H1 (cell line): ENCODE measurements around the gene PARD3. TPM values are rescaled to one million over a fixed set of nuclear protein-coding genes. Genes with fewer than 3 reads are reported as not detected.

Experiments
- CTCF ChIA-PET: fragments of 300-600 bp; sonication (Branson Sonifier 250); formaldehyde crosslinking; loops from one replicate; lab custom pipeline; 2021; ENCODE audit not compliant: partially characterized antibody; lab: Charles Lee
- POLR2A ChIA-PET: fragments of 300-600 bp; sonication (Branson Sonifier 250); formaldehyde crosslinking; loops from one replicate; lab custom pipeline; 2021; ENCODE audit warnings: inconsistent platforms; ENCODE audit not compliant: partially characterized antibody; lab: Charles Lee
- DNase-seq, 2 experiments: peaks; one replicate each; pipeline versions ENCODE4 v3.0.0 to v3.0.0-alpha.2; 2010 to 2022; ENCODE audit warnings: low spot score in 2 of 2, low read depth in 1 of 2, mixed read lengths in 1 of 2
- FAIRE-seq: peaks from 2 replicates; lab custom pipeline; 2011; peaks lifted over from hg19 to GRCh38; lab: Jason Lieb, UNC
- H2AFZ ChIP-seq: 2 replicates; pipeline ENCODE4 v1.8.1; 2012; ENCODE audit warnings: low read length, inconsistent platforms
- H2AK5ac ChIP-seq: 2 replicates; pipeline ENCODE4 v1.6.1; 2013; ENCODE audit warnings: low read depth, low read length
- H2BK120ac ChIP-seq: replicated peaks from 2 replicates; pipeline ENCODE3; 2013; ENCODE audit warnings: low read depth, low read length, inconsistent platforms
- H2BK12ac ChIP-seq: 2 replicates; pipeline ENCODE4 v1.6.1; 2013; ENCODE audit warnings: low read depth, low read length
- H2BK15ac ChIP-seq: 2 replicates; pipeline ENCODE4 v1.6.1; 2013; ENCODE audit warnings: low read length
- H2BK20ac ChIP-seq: 2 replicates; pipeline ENCODE4 v1.6.1; 2013; ENCODE audit warnings: low read length
- H2BK5ac ChIP-seq: 2 replicates; pipeline ENCODE4 v1.6.1; 2013; ENCODE audit warnings: low read depth, low read length
- H3K14ac ChIP-seq: 2 replicates; pipeline ENCODE4 v1.6.1; 2013; ENCODE audit warnings: inconsistent platforms; ENCODE audit not compliant: insufficient read length
- H3K18ac ChIP-seq: 2 replicates; pipeline ENCODE4 v1.6.1; 2013; ENCODE audit warnings: low read length; ENCODE audit errors: extremely low read depth
- H3K23ac ChIP-seq: 2 replicates; pipeline ENCODE4 v1.6.1; 2013; ENCODE audit warnings: inconsistent platforms; ENCODE audit not compliant: insufficient read length
- H3K23me2 ChIP-seq: 2 replicates; pipeline ENCODE4 v1.6.1; 2013; ENCODE audit warnings: low read depth, low read length
- H3K27ac ChIP-seq: 2 replicates; pipeline ENCODE4 v1.6.1; 2011; ENCODE audit warnings: low read depth, low read length, inconsistent platforms
- H3K27me3 ChIP-seq, 4 experiments: replicated peaks in 1 of 4; 1 replicate in 1 of 4; 2 replicates in 3 of 4; pipeline versions ENCODE4 v1.6.1 to v1.8.1; 2011 to 2013; ENCODE audit warnings: low read length in 3 of 4, mild to moderate bottlenecking in 3 of 4, inconsistent platforms in 2 of 4, mixed read lengths in 2 of 4, moderate library complexity in 1 of 4; ENCODE audit not compliant: control insufficient read depth in 3 of 4, insufficient read depth in 3 of 4; ENCODE audit errors: extremely low read depth in 1 of 4
- H3K36me3 ChIP-seq, 4 experiments: 2 replicates each; pipeline versions ENCODE4 v1.6.1 to v1.8.1; 2011 to 2013; ENCODE audit warnings: mild to moderate bottlenecking in 4 of 4, low read length in 3 of 4, moderate library complexity in 2 of 4, control low read depth in 1 of 4, inconsistent platforms in 1 of 4; ENCODE audit not compliant: insufficient read depth in 4 of 4, control insufficient read depth in 2 of 4
- H3K4ac ChIP-seq: replicated peaks from 2 replicates; pipeline ENCODE3; 2013; ENCODE audit warnings: low read length, low read depth, mixed read lengths, inconsistent platforms; ENCODE audit not compliant: insufficient read length
- H3K4me1 ChIP-seq, 4 experiments: replicated peaks in 1 of 4; 1 replicate in 1 of 4; 2 replicates in 3 of 4; pipeline versions ENCODE4 v1.6.1 to v1.8.1; 2011 to 2013; ENCODE audit warnings: low read length in 3 of 4, inconsistent platforms in 2 of 4, mixed read lengths in 1 of 4; ENCODE audit not compliant: insufficient read depth in 4 of 4, control insufficient read depth in 3 of 4
- H3K4me2 ChIP-seq, 2 experiments: 2 replicates each; pipeline versions ENCODE4 v1.6.1 to v1.8.1; 2011 to 2013; ENCODE audit warnings: low read depth in 2 of 2, low read length in 2 of 2, control low read depth in 1 of 2, inconsistent platforms in 1 of 2, mild to moderate bottlenecking in 1 of 2; ENCODE audit not compliant: insufficient read depth in 1 of 2
- H3K4me3 ChIP-seq, 4 experiments: fragments of 200-600, 300-600 bp in 1 of 4; sonication (generic), shearing (Covaris generic), sonication (Bioruptor Twin) in 1 of 4; 2 replicates each; pipeline versions ENCODE4 v1.5.1 to v1.8.1; 2011 to 2016; ENCODE audit warnings: low read length in 4 of 4, low read depth in 3 of 4, control low read depth in 2 of 4, inconsistent platforms in 2 of 4, mild to moderate bottlenecking in 2 of 4, mixed read lengths in 1 of 4, moderate library complexity in 1 of 4; ENCODE audit not compliant: insufficient read depth in 2 of 4; ENCODE audit errors: extremely low read depth in 1 of 4
- H3K56ac ChIP-seq: replicated peaks from 2 replicates; pipeline ENCODE3; 2013; ENCODE audit warnings: low read depth, mild to moderate bottlenecking, mixed read lengths, low read length, inconsistent platforms; ENCODE audit not compliant: insufficient read length
- H3K79me1 ChIP-seq: 2 replicates; pipeline ENCODE4 v1.6.1; 2013; ENCODE audit warnings: low read depth, low read length, control low read depth
- H3K79me2 ChIP-seq, 2 experiments: 2 replicates each; pipeline versions ENCODE4 v1.6.1 to v1.8.1; 2012 to 2013; ENCODE audit warnings: low read length in 2 of 2, mild to moderate bottlenecking in 2 of 2, inconsistent platforms in 1 of 2; ENCODE audit not compliant: insufficient read depth in 2 of 2, control insufficient read depth in 1 of 2
- H3K9ac ChIP-seq, 4 experiments: replicated peaks in 1 of 4; 1 replicate in 1 of 4; 2 replicates in 3 of 4; pipeline versions ENCODE4 v1.6.1 to v1.8.1; 2011 to 2013; ENCODE audit warnings: low read depth in 3 of 4, low read length in 3 of 4, control low read depth in 2 of 4, mild to moderate bottlenecking in 2 of 4, moderate library complexity in 2 of 4, inconsistent platforms in 1 of 4; ENCODE audit errors: extremely low read depth in 1 of 4
- H3K9me3 ChIP-seq, 2 experiments: 2 replicates each; pipeline versions ENCODE4 v1.6.1 to v1.8.1; 2012 to 2013; ENCODE audit warnings: mild to moderate bottlenecking in 2 of 2, moderate library complexity in 2 of 2, control low read depth in 1 of 2, inconsistent platforms in 1 of 2, low read depth in 1 of 2, low read length in 1 of 2, mixed read lengths in 1 of 2; ENCODE audit not compliant: insufficient read depth in 2 of 2
- H4K20me1 ChIP-seq, 2 experiments: replicated peaks in 1 of 2; 2 replicates each; pipeline versions ENCODE3 to v1.8.1; 2011 to 2013; ENCODE audit warnings: inconsistent platforms in 2 of 2, low read length in 2 of 2, mild to moderate bottlenecking in 1 of 2; ENCODE audit not compliant: insufficient read depth in 2 of 2, control insufficient read depth in 1 of 2
- H4K5ac ChIP-seq: 2 replicates; pipeline ENCODE4 v1.6.1; 2013; ENCODE audit warnings: low read length, low read depth, mixed read lengths, inconsistent platforms; ENCODE audit not compliant: insufficient read length
- H4K8ac ChIP-seq: 2 replicates; pipeline ENCODE4 v1.8.0; 2013; ENCODE audit warnings: mild to moderate bottlenecking, moderate library complexity, low read length, inconsistent platforms; ENCODE audit not compliant: insufficient read depth; ENCODE audit errors: extremely low read depth
- H4K91ac ChIP-seq: replicated peaks from 2 replicates; pipeline ENCODE3; 2013; ENCODE audit warnings: low read length, mixed read lengths, inconsistent platforms; ENCODE audit not compliant: insufficient read length
- GTF2F1 ChIP-seq: IDR thresholded peaks from 2 replicates; pipeline ENCODE4 v1.6.1; 2012; ENCODE audit warnings: low read depth, low read length, improper control_type of control experiment, borderline replicate concordance
- PHF8 ChIP-seq: fragments of 200-600 bp; sonication (generic); conservative IDR thresholded peaks from 2 replicates; pipeline ENCODE4 v1.7.1; 2012; ENCODE audit warnings: low read depth, mild to moderate bottlenecking, inconsistent platforms, low read length, moderate library complexity
- POLR2A ChIP-seq, 2 experiments: IDR thresholded peaks; 1 replicate in 1 of 2; 2 replicates in 1 of 2; pipeline ENCODE4 v1.6.1; 2011; ENCODE audit warnings: low read depth in 2 of 2, low read length in 2 of 2, mild to moderate bottlenecking in 2 of 2; ENCODE audit errors: control extremely low read depth in 1 of 2
- RBBP5 ChIP-seq: IDR thresholded peaks from 2 replicates; pipeline ENCODE4 v1.7.1; 2012; ENCODE audit warnings: low read depth, mild to moderate bottlenecking, inconsistent platforms, low read length, moderate library complexity, borderline replicate concordance
- SAP30 ChIP-seq: fragments of 300-600 bp; sonication (generic); IDR thresholded peaks from 2 replicates; pipeline ENCODE4 v1.7.1; 2012; ENCODE audit warnings: low read length, moderate library complexity, mild to moderate bottlenecking, inconsistent platforms; ENCODE audit not compliant: insufficient read depth, insufficient replicate concordance
- SP4 ChIP-seq: IDR thresholded peaks from 2 replicates; pipeline ENCODE4 v1.6.1; 2012; ENCODE audit warnings: low read length, inconsistent platforms
- TAF7 ChIP-seq: optimal IDR thresholded peaks from 2 replicates; pipeline ENCODE3; 2011; ENCODE audit warnings: low read depth, mild to moderate bottlenecking, inconsistent platforms, low read length, moderate library complexity, borderline replicate concordance
- WGBS, 2 experiments: shearing (Covaris generic) in 1 of 2; methylation state at CpG; one replicate each; pipeline versions ENCODE4 v1.1.6 to v1.1.7; 2013 to 2015; ENCODE audit warnings: low lambda C conversion rate in 2 of 2, mixed read lengths in 2 of 2, inconsistent platforms in 1 of 2, low coverage in 1 of 2, missing lambda C conversion rate in 1 of 2; ENCODE audit not compliant: insufficient replicate concordance in 2 of 2, insufficient coverage in 1 of 2, insufficient read length in 1 of 2; ENCODE audit errors: extremely low coverage in 1 of 2, missing lambda C conversion rate in 1 of 2; 5-methylcytosine and 5-hydroxymethylcytosine counted together
- polyA plus RNA-seq, 7 experiments: library from polyadenylated mRNA; depleted of rRNA in 3 of 7; stranded (reverse) in 5 of 7; unstranded in 2 of 7; fragments of >200 nt in 5 of 7; fragments of 200-250 nt in 2 of 7; gene quantifications; 1 replicate in 5 of 7; 2 replicates in 1 of 7; 4 replicates in 1 of 7; pipeline versions ENCODE4 v1.2.1 to v1.2.3, GENCODE V29; 2011 to 2013; ENCODE audit warnings: missing spikeins in 2 of 7, mixed read lengths in 2 of 7
- total RNA-seq: library from RNA; stranded (reverse); fragmentation: NEBNext Ultra II Directional; extraction: Animal tissue kit (Norgen Biotek cat#: 25700); gene quantifications from 2 replicates; pipeline ENCODE4 v1.2.1, GENCODE V29; 2021

The PARD3 gene
- total and polyA plus RNA-seq, 2 of the 8 experiments (the other 6 are each of a cell fraction or from before 2014, with no cell fraction given): 19.7 to 49.1 TPM

GRCh38 chr10:34358729-34359434, 456.2 kb downstream of the PARD3 start:
- no peaks in the 10 kb centered on the region for H3K27me3 ChIP-seq
- H3K27ac ChIP-seq: no peak overlapping the region
- H2BK120ac ChIP-seq: no peak overlapping the region
- ChIA-PET CTCF (interaction anchor here (0.7 to 1.0 kb wide), 2 partner anchors 32 to 616 kb away, joined by 3 read pairs; no protein-coding TSS in a partner anchor), POLR2A (interaction anchor here (0.6 to 0.9 kb wide), 2 partner anchors 17 to 382 kb away, joined by 3 to 4 read pairs; no protein-coding TSS in a partner anchor)
- no peaks in the 10 kb centered on the region for H3K4me1 ChIP-seq
- H2BK5ac ChIP-seq: no peak overlapping the region
- no peak overlapping the region for H3K14ac ChIP-seq
- WGBS, 2 experiments: 93% methylated on average over 2 of the region's 2 CpGs; no CpG with 5 or more reads in 1 of the 2 experiments
- H2AFZ ChIP-seq: no peak overlapping the region
- H4K20me1 ChIP-seq: no peaks in the 10 kb centered on the region
- H2AK5ac ChIP-seq: no peak overlapping the region
- no peak overlapping the region for H4K8ac ChIP-seq
- H3K79me1 ChIP-seq: no peaks in the 10 kb centered on the region
- H3K36me3 ChIP-seq: peaks cover 0 to 9% (median 1%) of the 10 kb centered on the region in 4 experiments; a peak in 3 of 8 replicates
- H2BK20ac ChIP-seq: no peak overlapping the region
- H3K23ac ChIP-seq: no peak overlapping the region
- FAIRE-seq: no peak
- no peak overlapping the region for H3K4me3 ChIP-seq
- H3K79me2 ChIP-seq: no peaks in the 10 kb centered on the region
- no peak overlapping the region for H3K9ac ChIP-seq
- no peaks in the 10 kb centered on the region for H3K23me2 ChIP-seq
- no peak overlapping the region for H2BK12ac ChIP-seq
- DNase-seq: no peak
- H3K4me2 ChIP-seq: no peak overlapping the region
- no peaks in the 10 kb centered on the region for H3K9me3 ChIP-seq
- H3K18ac ChIP-seq: no peak overlapping the region
- no peak overlapping the region for H3K4ac ChIP-seq
- no peak overlapping the region for H4K5ac ChIP-seq
- no peak overlapping the region for H4K91ac ChIP-seq
- no peak overlapping the region for H2BK15ac ChIP-seq
- H3K56ac ChIP-seq: no peak overlapping the region
- TF ChIP-seq RBBP5: no peak
- no peak for TF ChIP-seq POLR2A (IDR thresholded peaks at IDR 0.05; ENCODE audit: control extremely low read depth in 1 of 2, low read depth in 2 of 2, low read length in 2 of 2)
- TF ChIP-seq SP4: no peak
- TF ChIP-seq PHF8: no peak
- no peak for TF ChIP-seq GTF2F1
- no peak for TF ChIP-seq SAP30
- no peak for TF ChIP-seq TAF7
